Stimulated activated CD8-positive, alpha-beta memory T cell treated with anti-CD3 and anti-CD28 coated beads, Interleukin-4, amount 100 ng/mL, for 1 hour (primary cell): Measurements from ENCODE around the gene ZFYVE21.

Source experiments
- DNase-seq, 2 donors: peaks; one replicate each; pipeline ENCODE4 v3.0.0-alpha.2; 2020; ENCODE audit warnings: low read depth in 2 of 2, low spot score in 1 of 2

Gene ZFYVE21

DNA sequence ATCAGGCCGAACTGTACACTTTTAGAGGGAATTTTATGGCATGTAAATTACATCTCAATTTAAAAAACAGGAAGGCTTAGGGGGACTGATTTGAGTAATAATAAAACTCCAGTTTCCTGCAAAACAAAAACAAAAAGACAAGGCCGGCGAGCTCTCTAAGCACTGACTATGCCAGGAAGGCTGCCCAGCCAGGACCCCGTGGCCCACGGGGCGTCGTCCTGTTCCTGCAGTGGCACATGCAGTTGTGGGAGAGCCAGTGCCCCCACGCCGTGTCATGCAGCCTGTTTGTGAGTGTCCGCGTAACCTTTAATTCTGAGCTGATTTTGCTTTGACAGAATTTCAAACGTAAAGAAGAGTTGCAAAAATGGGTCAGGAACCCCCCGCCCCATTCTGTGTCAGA is 10.9 kb upstream of the ZFYVE21 start:
- no peak for DNase-seq

DNA sequence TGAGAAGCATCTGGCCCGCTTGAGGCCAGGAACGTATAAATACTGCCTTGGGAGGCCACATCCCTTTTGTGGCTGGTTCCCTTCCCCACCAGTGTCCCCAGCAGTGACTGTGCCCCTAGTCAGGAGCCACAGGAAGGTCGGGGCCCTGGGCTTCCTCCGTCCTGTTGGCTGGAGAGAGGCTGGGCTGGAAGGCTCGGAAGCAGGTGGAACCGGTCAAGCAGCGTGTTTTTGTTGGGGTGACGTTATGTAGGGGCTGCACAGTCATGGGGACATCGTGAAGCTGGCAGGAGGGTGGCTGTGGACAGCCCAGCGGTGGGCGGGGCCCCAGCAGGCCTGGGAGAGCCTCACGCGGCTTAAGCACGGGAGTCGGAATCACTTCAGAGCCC is 10.5 kb upstream of the ZFYVE21 start:
- no peak for DNase-seq

DNA sequence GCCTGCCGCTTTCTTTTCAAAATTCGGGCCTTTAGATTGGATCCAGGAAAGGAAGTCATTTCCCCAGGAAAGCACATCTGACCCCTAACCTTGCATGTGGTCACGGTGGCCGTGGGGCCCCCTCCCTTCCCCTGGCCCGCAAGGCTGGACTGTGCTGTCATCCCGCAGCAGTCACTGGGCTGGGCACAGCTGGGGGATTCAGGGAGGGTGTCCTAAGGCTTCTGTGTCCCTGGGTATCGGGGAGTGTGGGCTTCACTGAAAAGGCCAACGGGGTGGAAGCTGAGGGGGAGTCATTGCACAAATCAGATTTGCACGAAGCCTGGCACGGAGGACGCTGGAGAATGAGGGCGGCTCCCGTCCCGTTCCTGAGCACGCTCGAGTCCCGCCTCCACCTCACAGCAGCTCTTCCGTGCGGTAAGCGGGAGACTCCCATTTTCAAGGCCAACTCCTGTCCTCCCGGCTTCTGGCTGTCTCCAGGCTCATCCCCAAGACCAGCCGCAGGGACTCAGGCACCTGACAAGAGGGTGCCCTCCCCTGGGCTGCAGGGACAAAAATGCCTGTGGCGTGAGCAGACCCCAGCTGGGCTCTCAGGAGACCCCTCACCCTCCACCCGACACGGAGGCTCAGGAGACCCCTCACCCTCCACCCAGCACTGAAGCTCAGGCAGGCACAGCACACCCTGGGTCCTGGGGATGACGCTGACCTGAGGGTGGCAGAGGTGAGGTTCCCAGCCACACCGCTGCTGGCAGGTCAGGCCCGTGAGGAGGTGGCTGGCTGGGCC is 9.9 kb upstream of the ZFYVE21 start:
- DNase-seq, result no peak

DNA sequence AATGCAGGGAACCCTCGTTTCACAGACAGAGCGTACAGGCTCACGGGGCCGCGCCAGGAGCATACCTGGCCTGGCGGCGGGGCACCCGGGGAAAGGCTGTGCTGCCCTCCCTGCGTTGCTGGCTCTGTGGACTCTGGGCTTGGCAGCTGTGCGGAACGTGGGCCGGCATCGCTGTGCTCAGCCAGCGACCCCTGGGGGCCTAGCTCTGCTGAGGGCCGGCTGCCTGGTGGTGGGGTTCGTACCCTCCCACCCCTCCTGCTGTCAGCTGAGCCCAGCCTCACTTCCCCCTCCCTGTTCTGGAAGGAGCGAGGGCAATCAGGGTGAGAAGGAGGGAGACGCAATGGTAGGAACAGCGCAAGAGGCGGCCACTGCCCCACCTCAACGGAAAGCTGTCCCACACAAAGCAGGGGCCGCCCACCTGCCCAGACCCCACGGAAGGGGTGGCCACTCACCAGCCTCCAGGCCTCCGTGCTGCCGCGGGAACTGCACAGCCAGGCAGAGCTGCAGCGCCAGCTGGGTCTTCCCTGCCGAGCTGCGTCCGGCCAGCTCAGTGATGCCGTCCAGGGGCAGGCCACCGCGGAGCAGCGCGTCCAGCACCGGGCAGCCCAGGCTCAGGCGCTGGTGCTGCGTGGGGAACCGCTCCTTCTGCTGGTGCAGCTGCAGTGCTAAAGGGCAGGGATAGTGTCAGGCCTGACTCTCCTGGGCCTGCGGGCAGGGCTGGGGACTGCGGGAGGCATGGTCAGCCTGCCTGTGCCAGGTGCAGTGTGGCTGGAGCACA is 8.9 kb upstream of the ZFYVE21 start:
- no peak for DNase-seq

DNA sequence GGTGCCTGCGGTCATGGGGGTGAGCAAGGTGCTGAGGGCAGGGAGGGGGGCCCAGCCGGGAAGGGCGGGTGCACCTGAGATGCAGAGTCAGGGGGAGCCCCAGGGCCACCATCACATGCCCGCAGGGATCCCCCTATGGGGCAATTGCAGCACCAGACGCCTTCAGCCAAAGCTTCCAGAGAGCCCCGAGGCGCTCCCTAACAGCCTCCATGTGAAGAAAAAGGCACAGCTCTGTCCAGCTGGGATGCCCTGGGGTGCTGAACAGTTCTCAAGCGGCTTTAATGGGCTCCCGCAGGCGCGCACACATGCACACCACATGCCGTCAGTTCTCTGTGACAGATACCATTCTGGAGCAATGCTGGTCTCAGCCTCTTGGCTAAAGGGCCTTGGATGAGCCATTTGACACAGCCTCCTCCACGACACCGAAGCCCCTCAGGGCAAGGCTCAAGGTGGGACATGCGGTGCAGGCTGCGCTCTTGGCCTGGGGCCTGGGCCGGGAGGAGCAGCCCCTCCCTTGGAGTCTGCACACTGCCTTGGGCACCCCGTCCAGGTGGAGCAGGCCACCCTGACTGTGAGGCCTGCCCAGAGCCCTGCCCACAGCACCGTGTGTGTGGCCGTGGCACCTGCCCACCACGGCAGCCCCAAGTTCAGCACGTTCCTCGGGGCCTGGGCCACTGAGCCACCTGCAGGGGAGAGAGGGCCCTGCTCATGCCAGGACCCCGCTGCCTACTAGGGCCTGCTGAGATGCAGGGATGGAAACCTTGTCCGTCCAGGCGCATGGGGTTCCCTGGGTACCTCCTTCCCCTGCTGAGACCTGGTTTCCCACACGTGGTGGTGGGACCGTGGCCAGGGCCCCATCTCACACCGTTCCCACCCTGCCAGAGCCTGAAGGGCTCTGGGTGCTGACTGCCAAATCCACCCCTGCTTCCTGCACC is 8.0 kb upstream of the ZFYVE21 start:
- no peak for DNase-seq

DNA sequence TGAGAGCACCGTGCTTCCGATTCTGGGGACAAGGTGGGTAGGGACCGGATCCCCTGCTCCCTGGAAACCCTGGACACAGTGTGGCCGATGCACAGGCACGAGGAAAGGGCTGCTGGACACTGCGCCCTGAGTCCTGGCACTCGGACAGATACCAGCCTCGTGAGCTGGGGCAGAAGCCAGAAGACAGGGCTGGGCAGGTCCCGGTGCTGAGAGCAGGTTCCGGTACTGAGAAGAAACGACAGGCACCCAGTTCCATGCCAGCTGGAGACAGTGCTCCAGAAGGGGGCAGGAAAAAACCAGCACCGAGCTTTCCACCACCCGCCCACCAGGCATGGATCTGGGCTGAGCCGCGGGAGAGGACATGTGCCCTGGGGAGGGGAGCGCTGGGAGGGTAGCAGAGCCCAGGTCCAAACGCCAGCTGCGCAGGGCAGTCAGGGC is 6.8 kb upstream of the ZFYVE21 start:
- no peak for DNase-seq

DNA sequence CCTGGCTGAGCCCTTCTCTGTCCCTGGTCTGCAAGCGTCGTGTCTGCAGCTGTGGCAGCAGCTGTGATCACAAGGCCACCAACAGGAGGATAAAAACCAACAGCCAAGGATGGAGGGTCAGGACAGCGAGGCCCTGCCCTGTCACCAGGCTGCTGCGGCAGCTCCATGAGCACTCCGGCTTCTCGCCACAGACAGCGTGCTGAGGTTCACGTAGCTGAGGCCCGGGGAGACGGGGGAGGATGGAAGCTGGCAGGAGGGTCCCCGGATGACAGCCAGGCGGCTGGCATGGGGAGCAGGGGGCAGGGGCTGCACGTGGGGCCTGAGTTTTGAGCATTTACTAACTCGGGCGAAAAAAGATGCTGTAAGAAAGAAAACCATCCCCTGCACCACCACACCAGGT is 5.8 kb upstream of the ZFYVE21 start:
- DNase-seq, result no peak

DNA sequence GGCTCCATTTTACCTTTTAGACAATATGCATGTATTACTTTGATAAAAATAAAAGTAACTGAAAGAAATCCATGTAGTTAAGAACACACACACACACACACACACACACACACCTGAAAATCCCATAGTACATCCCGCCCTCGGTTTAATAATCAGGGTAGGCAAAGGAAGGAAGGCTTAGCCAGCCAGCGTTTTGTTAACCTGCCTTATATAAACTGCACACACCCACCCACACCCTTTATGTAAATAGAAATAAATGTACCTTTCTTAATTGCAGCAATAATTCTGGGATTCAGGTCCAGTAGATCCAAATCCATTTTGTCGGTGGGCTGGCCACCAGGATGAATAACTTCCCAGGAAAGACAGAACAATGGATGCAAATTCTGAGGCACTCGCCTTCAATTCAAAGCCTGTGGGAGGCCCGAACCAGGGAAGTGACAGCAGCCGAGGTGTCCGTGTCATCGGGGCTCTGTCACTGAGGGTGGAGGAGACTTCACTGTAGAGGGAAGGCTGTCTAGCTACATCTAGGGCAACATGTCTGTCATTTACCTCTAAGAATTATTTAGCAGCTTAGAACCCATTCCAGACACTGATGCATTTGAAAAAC is 4.7 kb upstream of the ZFYVE21 start:
- no peak for DNase-seq

DNA sequence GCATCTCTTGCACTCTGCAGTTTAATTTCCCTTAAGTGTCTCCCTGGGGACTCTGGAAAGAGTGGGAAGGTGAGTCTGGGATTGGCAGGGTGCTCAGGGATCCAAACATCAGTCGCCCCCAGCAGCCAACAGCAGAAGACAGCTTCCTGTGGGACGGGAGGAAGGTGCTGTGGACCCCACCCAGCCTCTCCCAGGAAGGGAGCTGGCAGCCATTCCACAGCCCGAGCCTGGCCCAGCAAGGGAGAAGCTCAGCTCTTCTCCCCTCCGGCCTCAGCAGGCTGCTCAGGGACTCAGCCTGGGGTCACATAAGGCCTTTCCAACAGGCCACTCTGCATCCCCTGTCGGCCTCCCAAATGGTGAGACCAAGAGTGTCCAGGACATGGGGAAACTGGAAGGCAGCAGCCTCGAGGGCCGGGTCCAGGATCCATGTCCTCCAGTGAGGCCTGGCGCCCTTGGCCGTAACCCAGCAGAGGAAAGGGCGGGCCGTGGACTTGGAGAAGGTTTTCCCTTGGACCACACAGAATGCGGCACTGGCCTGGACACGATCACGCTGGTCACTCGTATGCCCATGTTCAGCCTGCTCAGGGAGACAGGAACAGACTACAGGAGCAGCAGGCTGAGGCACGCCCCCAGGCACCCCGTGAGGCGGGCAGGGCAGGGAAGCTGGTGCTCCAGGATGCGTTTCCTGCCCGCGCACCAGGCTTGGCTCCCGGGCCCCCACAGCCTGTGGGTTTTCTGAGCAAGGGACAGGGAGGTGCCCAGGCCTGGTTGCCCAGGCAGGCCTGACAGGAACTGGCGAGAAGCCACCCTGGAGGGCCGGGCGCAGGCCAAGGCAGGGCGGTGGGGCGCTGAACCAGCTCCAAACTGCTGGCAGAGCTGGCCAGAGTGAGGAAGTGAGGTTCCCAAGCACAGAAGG is 3.8 kb upstream of the ZFYVE21 start:
- DNase-seq, result no peak

DNA sequence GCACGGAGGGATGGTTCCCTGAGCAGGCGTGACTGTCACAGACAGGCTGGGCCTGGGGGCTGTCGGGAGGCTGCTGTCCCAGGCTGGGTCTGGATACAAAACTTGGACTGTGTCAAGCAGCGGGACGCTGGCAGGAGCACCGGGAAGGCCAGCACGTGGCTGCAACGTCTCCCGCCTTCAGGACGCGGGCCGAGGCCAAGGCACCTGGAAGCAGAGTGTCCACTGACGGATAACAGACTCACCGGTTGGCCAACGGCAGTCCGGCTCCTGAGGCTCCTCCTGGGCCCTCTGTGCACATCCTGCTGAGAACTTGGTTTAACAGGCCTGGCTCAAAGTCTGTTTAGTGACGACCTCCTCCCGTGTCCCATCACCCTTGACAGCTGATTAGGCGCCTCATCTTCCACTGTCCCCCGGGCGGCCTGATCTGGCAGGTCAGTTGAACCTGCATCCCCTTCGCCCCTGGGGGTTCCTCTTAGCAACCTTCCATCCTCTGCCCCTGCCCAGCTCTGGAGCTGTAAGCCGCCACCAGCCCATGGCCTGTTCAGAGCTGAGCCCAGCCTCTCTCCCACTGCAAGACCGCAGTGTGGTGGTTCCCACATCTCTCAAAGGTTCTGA is 2.9 kb upstream of the ZFYVE21 start:
- no peak for DNase-seq

DNA sequence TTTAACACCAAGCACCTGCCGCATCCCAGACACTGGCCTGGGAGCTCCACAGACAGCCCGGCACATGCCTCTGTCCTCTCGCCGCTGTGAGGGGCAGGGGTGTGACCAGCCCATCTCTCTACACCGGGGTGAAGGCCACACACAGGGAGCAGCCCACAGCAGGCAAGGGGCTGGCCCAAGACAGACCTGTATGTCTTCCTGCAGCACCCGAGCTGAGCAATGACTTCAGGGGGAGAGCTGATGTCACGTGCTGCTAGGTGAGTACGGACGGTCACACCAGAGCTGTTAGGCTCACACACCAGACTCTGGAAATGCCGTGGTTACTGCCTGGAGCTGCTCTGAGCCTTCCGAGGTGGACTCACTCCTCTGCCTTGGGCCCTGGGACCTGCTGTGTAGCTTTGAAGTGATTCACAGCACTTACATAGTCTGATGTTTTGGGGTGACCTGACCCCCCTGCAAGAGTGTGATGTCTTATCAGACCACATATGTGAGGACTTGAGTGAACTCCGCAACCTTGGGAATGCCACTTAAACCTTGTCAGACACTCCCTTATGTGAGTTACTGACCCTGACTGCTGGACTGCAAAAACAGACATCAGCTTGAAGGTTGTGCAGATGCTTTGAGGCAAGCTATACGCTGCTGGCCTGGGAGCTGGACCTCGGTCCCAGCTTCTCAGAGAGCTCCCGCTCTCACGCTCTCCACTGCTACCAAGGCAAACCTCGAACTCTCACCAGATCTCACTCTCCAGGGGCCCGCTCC is 2.1 kb upstream of the ZFYVE21 start:
- no peak for DNase-seq

DNA sequence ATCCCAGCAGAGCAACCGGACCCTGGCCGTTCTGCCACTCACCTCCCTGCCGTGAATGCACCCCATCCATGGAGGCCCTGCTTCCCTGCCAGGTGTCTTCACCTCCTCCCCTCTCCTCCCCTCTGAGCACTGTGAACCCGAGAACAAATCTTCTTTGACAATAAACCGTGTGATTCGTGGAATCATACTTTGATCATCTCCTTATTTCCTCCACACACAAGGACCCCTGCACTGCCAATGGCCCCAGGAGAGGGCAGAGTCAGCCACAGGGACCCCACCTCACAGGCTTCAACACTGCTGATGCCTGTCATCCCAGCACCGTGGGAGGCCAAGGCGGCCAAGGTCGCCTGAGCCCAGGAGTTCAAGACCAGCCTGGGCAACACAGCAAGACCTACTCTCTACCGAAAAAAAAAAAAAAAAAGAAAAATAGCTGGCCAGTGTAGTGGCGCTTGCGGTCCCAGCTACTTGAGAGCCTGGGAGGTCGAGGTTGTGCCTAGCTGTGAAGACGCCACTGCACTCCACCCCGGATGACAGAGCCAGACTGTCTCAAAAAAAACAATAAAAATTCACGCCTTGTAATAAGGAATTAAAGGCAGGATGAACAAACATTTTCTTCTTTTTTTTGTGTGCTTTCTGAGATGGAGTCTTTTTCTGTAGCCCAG is 1.4 kb upstream of the ZFYVE21 start:
- no peak for DNase-seq

DNA sequence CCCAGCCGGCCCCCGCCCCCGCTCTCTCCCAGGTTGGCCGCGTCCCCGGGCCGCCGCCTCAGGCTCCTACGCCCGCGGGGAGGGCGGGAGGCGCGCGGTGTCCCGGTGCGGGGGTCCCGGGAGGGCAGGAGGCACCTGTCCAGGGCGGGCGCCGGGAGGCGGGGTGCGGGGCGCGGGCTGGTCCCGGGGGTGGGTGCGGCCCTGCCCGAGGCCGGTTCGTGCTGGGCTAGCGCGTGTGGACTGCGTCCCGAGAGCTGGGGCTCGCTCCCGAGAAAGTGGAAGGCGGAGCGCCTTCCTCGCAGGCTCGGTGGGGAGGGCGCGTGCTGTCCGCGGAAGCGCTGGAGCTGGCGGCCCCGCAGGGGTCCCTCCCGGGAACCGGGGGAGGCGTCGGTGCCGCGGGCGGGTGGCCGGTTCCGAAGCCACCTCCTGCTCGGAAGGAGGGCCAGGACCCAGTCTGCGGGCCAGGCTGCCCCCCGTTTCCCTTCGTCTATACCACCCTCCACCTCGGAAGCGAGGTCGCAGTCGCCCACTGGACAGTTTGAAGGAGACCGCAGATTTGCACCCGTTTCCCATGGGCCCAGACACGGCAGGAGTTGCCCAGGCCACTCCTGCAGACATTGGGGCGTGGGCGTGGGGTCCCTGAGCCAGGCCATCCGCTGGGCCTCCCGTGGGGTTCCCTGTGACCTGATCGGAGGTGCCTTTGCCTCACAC is 636 bp downstream of the ZFYVE21 start:
- no peak for DNase-seq

DNA sequence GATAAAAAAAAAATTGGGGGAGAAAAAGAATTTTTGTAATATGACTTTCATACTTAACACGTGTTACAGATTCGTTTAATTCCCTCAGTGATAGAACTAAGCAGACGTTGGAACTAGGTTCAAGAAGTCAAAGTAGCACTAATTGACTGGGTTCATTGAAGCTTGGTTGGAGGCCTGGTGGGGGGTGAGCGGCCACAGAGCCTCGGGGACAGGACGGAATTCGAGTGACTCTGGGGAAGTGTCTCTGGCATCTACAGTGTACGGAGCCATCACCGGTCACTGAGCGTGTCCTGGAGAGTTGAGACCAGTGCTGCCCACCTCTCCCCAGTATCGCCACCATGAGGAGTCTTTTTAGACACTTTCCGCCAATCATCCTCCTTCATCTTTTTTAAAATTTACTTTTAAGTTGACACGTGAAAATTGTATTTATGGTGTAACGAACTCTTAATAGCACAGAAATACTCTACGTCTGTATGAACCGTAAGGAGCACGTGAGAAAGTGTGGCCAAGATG is 1.3 kb downstream of the ZFYVE21 start:
- DNase-seq, result no peak

DNA sequence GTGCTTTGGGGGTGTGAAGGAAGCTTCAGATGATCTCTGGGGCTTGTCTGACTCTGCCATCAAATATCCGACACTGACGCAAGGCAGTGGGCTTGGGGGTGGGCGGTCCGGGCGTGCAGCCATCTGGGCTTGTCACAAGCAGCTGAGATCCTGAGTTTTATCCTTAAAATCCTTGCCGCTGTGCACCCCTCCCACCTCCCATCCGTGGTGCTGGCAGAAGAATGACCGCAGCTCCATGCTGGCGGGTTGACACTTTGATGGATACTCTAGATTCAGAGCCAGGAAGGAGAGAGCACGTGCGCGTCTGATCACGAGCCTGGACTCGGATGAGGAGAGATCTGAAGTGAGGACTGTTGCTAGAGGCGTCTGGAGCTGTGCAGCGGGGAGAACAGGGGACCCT is 3.0 kb downstream of the ZFYVE21 start:
- no peak for DNase-seq

DNA sequence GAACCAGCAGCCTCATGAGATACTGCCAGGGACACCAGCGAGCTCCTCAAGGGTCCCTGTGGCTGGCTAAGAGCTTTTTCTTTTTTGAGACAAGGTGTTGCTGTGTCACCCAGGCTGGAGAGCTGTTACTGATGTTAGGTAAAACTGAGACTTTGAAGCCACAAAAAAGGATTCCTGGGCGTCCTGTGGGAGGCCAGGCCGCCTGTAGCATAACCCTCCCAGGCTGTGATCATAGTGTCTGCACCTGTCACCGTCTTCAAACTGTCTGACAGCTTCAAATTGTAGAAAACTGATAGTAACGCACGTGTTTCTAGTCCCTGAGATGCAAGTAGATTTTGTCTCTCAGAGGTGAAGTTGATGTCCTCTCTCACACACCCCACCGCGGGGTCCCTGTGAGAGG is 4.1 kb downstream of the ZFYVE21 start:
- DNase-seq, result no peak

DNA sequence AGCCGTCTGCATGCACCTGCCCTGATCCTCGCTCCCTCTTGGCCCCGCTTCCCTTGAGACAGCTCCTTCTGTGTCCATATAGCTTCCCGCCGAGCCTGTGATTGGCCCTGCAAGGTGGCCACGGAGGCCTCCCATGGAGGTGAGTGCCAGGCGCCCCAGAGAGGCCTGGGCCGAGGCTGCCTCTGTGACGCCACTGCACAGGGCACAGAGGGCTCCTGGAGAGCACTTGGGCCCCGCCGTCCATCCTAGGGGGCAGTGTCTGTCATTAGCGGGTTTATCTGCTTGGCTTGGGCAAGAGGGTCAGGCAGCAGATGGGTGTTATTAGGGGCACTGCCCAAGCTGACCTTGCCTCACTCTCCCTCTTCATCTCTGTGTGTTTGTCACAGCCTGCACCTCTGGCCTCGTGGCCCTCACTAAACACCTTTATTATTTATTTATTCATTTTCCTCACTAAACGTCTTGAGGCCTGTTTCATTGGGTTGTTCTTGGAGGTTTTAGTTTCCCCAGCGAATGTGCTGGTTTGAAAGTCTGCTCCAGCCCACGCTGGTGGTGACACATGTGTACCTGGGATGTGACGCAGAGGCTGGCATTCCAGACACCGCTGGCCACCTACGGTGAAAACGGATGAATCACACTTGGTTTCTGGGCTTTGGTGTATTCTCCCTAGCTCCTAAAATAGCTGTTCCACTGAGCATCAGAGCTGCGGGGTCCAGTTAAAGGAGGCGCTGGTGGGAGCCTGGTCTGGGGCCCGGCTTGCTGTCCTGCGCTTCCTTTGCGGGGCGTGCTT is 5.9 kb downstream of the ZFYVE21 start:
- DNase-seq, result no peak
